Measurements from ENCODE around the gene LRRC10B. TPM values are rescaled to one million over a fixed set of nuclear protein-coding genes. Genes with fewer than 3 reads are reported as not detected.

The LRRC10B gene
- total RNA-seq, 2 experiments from 2014 or later: not detected

GRCh38 chr11:61555051-61555969 is 46.8 kb downstream of the LRRC10B start:
- DNase-seq: no peak
- Mint-ChIP-seq H3K27me3 (peaks cover 47% of the 10 kb centered on the region), H3K4me3 (no peak overlapping the region), H3K4me1 (ENCODE audit: low read depth) (peaks cover 10% of the 10 kb centered on the region), H3K9me3 (no peaks in the 10 kb centered on the region), H3K36me3 (ENCODE audit: low read depth) (no peaks in the 10 kb centered on the region), H3K27ac (no peak overlapping the region)
- no peak for ATAC-seq
- POLR2A ChIA-PET: no interaction called here
- intact Hi-C loops (cut with micrococcal nuclease): no loop called here
- TF ChIP-seq CTCF (IDR thresholded peaks at IDR 0.05): peak; percentile 30
- CTCF ChIA-PET: no interaction called here

- intact Hi-C loops (cut with micrococcal nuclease): no loop called here
- peak; percentile 30 for ATAC-seq
- peaks cover 48% of the 10 kb centered on the region for H3K27me3 Mint-ChIP-seq
Measured at GRCh38 chr11:61555978-61556377, 47.4 kb downstream of the LRRC10B start.

GRCh38 chr11:61556621-61557020 is 48.1 kb downstream of the LRRC10B start:
- no peak for ATAC-seq
- Mint-ChIP-seq H3K4me3 (no peak overlapping the region), H3K36me3 (ENCODE audit: low read depth) (no peaks in the 10 kb centered on the region), H3K9me3 (no peaks in the 10 kb centered on the region), H3K27me3 (peaks cover 48% of the 10 kb centered on the region), H3K4me1 (ENCODE audit: low read depth) (peaks cover 10% of the 10 kb centered on the region), H3K27ac (no peak overlapping the region)
- no peak for DNase-seq
- ChIA-PET CTCF (no interaction called here), POLR2A (no interaction called here)
- no peak for TF ChIP-seq CTCF (IDR thresholded peaks at IDR 0.05)
- intact Hi-C loops (cut with micrococcal nuclease): no loop called here

More at GRCh38 chr11:61555978-61556377, 47.4 kb downstream of the LRRC10B start:
- no peak overlapping the region for H3K27ac Mint-ChIP-seq
- no peaks in the 10 kb centered on the region for H3K36me3 Mint-ChIP-seq (ENCODE audit: low read depth)
- no peak for DNase-seq
- H3K9me3 Mint-ChIP-seq: no peaks in the 10 kb centered on the region
- peaks cover 10% of the 10 kb centered on the region for H3K4me1 Mint-ChIP-seq (ENCODE audit: low read depth)
- ChIA-PET POLR2A (no interaction called here), CTCF (no interaction called here)
- no peak for TF ChIP-seq CTCF (IDR thresholded peaks at IDR 0.05)
- no peak overlapping the region for H3K4me3 Mint-ChIP-seq

Small RNA genes within 50 kb of the gene (microRNA-seq; reads per million reads assigned to microRNA genes)
- 1.2 reads per million for gene MIR4488 (ENCODE audit: borderline microRNAs expressed, borderline replicate concordance)

Other genes with a start within 250 kb of the LRRC10B start
- 10 to 100 TPM; 23.3 to 25.8 TPM for gene VWCE, start 213.4 kb upstream of the LRRC10B start, total RNA-seq
- gene DDB1, start 175.6 kb upstream of the LRRC10B start, total RNA-seq: 100 to 1,000 TPM; 269 to 270 TPM
- gene TKFC, start 175.5 kb upstream of the LRRC10B start, total RNA-seq: 10 to 100 TPM; 79.1 to 86.3 TPM
- gene CYB561A3, start 146.9 kb upstream of the LRRC10B start, total RNA-seq: 10 to 100 TPM; 32.4 to 33.5 TPM
- gene TMEM138, start 146.4 kb upstream of the LRRC10B start, total RNA-seq: 10 to 100 TPM; 38.6 to 47.0 TPM
- 1 to 10 TPM; 8.6 to 9.3 TPM for gene TMEM216, start 116.2 kb upstream of the LRRC10B start, total RNA-seq
- gene CPSF7, start 78.8 kb upstream of the LRRC10B start, total RNA-seq: 100 to 1,000 TPM in 1 of 2 experiments, 10 to 100 TPM in 1; 98.5 to 105 TPM
- 10 to 100 TPM; 33.6 to 35.3 TPM for gene SDHAF2, start 78.6 kb upstream of the LRRC10B start, total RNA-seq
- not detected for gene SYT7, start 72.3 kb downstream of the LRRC10B start, total RNA-seq
- gene DAGLA, start 171.6 kb downstream of the LRRC10B start, total RNA-seq: under 1 TPM in 1 of 2 experiments, not detected in 1; 0.05 TPM
- gene MYRF, start 243.9 kb downstream of the LRRC10B start, total RNA-seq: 1 to 10 TPM in 1 of 2 experiments, under 1 TPM in 1; 0.97 to 1.6 TPM

All from activated CD8-positive, alpha-beta T cell treated with anti-CD3 and anti-CD28 coated beads for 36 hours (primary cell).